Activated CD4-positive, alpha-beta T cell treated with anti-CD3 and anti-CD28 coated beads for 48 hours (primary cell): ENCODE data around the gene RPRD1A.
"Not testable (repeated sequence)": the region's sequence is repeated elsewhere in the genome, so short reads cannot be mapped to it uniquely, and the experiment has no call there.

Source experiments
- DNase-seq: peaks from one replicate; pipeline ENCODE4 v3.0.0-alpha.2; 2020

RPRD1A gene

DNA sequence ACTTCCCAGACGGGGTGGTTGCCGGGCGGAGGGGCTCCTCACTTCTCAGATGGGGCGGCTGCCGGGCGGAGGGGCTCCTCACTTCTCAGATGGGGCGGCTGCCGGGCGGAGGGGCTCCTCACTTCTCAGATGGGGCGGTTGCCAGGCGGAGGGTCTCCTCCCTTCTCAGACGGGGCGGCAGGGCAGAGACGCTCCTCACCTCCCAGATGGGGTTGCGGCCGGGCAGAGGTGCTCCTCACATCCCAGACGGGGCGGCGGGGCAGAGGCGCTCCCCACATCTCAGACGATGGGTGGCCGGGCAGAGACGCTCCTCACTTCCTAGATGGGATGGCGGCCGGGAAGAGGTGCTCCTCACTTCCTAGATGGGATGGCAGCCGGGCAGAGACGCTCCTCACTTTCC lies 10.4 kb upstream of the RPRD1A start:
- DNase-seq: not testable (repeated sequence)

- no peak for DNase-seq
Observed at GRCh38 chr18:36075862-36076587, 8.7 kb upstream of the RPRD1A start.

DNA sequence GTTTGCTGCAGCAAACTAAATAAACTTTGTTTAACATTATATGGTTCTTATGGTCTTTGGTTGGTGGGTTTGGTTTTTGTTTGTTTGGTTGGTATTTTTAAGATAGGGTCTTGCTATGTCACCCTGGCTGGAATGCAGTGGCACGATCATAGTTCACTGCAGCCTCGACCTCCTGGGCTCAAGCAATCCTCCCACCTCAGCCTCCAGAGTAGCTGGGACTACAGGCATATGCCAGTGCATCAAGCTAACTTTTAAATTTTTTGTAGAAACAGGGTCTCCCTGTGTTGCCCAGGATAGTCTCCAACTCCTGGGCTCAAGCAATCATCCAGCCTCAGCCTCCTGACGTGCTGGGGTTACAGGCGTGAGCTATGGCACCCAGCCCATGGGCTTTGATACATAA lies 7.1 kb upstream of the RPRD1A start:
- DNase-seq: no peak

GRCh38 chr18:36073676-36074075 lies 6.3 kb upstream of the RPRD1A start:
- DNase-seq: no peak

GRCh38 chr18:36072406-36072805 lies 5.0 kb upstream of the RPRD1A start:
- DNase-seq: not testable (repeated sequence)

- no peak for DNase-seq
Observed at GRCh38 chr18:36066686-36067054, 689 bp downstream of the RPRD1A start.

DNA sequence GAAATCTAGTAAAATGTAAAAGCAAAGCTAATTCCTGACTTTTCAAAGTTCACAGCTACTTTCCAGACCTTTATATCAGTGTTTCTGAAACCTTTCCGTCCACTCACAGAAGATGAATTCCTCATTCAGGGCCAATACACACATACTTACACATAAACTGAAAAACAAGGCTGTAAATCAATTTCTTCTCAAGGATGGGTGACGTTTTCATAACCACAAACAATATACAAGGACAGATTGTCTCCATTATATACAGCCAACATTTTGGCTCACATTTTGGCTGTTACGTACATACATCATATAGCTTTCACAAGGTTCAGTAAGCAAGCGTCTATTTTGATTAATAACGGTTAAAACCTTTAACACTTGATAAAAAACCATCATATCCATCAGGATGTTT lies 1.4 kb downstream of the RPRD1A start:
- DNase-seq: no peak

- not testable (repeated sequence) for DNase-seq
Observed at GRCh38 chr18:36064809-36065079, 2.6 kb downstream of the RPRD1A start.

DNA sequence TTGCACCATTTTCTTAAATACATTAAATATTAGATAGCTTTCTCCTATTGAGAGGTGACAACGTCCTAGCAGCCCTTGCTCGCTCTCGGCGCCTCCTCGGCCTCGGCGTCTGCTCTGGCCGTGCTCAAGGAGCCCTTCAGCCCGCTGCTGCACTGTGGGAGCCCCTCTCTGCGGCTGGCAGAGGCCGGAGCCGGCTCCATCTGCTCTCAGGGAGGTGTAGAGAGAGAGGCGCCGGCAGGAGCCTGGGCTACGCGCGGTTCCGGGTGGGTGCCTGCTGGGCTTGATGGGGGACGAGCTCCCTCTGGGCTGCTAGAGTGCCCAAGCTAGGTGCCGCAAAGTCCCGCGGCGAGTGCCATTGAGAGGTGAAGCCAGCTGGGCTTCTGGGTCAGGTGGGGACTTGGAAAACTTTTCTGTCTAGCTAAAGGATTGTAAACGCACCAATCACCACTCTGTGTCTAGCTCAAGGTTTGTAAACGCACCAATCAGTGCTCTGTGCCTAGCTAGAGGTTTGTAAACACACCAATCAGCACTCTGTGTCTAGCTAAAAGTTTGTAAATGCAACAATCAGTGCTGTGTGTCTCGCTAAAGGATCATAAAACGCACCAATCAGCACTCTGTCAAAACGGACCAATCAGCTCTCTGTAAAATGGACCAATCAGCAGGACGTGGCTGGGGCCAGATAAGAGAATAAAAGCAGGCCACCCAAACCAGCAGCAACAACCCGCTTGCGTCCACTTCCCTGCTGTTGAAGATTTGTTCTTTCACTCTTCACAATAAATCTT lies 3.1 kb downstream of the RPRD1A start:
- no peak for DNase-seq

DNA sequence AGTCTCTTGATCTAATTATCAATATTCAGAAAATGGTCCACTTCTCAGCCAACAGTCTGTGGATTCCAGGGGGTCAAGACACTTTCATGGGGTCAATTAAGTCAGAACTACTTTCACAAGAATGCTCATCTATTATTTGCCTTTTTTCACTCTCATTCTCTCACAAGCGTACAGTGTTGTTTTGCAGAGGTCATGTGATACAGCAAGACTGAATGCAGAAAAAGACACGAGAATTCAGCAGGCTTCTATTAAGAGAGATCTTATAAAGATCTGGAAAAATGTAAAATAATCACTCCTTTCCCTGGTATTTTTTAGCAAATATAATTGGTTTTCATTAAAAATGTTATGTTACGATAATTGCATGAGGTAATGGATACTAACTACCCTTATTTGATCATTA lies 8.7 kb downstream of the RPRD1A start:
- no peak for DNase-seq

GRCh38 chr18:36051760-36052159 lies 15.6 kb downstream of the RPRD1A start:
- no peak for DNase-seq

DNA sequence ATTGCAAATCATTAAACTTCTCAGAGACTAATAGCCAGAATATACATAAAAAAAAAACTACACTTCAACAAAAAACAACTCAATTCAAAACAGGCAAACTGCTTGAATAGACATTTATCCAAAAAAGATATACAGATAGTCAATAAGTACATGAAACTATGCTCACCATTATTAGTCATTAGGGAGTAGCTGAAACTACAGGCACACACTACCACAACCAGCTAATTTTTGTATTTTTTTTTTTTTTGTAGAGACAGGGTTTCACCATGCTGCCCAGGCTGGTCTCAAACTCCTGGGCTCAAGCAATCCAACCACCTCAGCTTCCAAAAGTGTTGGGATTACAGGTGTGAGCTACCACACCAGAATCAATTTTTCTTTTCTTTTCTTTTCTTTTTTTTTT lies 16.9 kb downstream of the RPRD1A start:
- DNase-seq: no peak

DNA sequence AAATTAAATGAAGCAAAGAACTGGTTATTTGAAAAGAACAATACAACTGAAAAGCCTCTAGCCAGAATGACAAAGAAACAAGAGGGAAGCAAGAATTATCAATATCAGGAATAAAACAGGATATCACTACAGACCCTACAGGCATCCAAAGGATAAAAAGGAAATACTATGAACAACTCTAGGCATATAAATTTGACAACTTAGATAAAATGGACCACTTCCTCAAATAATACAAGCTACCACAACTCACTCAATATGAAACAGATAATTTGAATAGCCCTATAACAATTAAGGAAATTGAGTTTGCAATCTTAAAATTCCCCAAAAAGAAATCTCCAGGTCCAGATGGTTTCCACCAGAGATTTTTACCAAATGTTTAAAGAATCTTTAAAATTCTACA lies 19.8 kb downstream of the RPRD1A start:
- no peak for DNase-seq

DNA sequence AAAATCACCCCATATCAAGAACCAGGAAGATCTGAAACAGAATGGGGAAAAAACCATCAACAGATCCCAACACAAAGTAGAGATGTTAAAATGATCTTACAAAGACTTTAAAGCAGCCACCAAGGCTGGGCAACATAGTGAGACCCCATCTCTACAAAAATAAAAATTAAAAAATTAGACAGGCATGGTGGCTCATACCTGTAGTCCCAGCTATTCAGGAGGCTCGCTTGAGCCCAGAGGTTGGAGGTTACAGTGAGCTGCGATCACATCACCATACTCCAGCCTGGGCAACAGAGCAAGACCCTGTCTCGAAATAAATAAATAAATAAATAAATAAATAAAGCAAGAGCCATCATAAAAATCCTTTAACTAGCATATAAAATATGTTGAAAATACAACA lies 20.5 kb downstream of the RPRD1A start:
- no peak for DNase-seq

GRCh38 chr18:36045241-36045991 lies 21.9 kb downstream of the RPRD1A start:
- no peak for DNase-seq

DNA sequence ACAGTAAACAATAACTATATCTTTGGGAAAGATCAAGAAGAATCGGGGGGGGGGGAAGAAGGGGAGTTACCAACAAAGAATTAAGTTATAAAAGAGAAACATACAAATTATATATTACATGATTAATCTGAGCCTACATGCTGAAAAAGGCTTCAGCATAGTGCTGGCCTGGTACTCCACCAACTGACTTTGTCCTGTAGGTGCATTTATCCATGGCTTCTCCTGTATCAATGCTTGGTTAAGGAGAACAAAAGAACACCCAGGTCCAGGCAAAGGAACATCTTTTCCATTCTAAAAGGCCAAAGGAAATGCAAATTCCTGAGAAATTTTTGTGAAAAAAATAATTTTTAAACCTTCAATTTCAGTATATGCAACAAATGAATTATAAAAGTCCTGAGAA lies 24.2 kb downstream of the RPRD1A start:
- no peak for DNase-seq

DNA sequence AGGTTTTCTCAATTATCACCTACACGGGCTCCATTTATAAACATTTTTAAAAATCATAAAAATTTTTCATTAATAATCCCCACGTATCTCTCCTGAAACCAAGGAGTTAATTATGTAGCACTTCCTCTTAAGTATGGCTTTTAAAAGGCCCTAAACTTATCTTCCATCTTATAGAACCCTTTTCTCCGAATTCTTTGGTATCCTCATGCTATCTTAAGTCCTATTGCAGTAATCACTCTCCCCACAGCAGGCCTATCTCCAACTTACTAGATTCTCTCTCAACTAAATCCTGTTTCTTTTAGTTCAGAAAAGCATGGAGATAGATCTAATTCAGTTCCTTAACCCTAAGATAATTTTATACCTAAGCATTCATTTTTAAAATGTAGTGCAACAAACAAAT lies 26.2 kb downstream of the RPRD1A start:
- no peak for DNase-seq

GRCh38 chr18:36038102-36038663 lies 29.2 kb downstream of the RPRD1A start:
- no peak for DNase-seq

- DNase-seq: no peak
Observed at GRCh38 chr18:36035253-36035652, 32.1 kb downstream of the RPRD1A start.

DNA sequence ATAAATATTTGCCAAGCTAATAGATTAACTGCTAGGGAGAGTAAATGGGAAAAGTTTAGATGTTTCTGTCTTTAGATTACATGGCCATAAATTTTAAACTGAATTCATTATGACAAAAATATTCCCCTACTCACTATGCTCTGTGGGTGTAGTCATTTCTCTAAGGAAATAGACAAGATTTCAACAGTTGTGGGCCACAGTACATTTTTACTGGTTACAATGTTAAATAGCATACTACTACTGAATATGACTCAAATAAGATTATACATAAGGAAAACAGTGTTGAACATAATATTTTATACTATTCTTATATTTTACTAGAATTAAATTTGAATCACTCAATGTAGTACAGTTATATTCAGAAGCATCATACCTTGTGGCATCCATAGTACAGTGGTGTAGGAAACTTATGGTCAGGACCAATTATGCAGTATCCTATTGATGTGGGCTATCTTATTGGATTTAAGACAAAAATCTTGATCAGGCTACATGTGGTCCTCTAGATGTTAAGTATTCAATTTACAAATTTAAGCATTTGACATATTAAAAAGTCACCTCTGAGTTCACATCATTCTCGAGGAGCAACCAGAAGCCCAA lies 33.0 kb downstream of the RPRD1A start:
- no peak for DNase-seq

GRCh38 chr18:36031903-36032302 lies 35.5 kb downstream of the RPRD1A start:
- no peak for DNase-seq

- DNase-seq: no peak
Observed at GRCh38 chr18:36031407-36031806, 36.0 kb downstream of the RPRD1A start.

GRCh38 chr18:36028859-36029258 lies 38.5 kb downstream of the RPRD1A start:
- DNase-seq: no peak
